ENCODE results near the gene NAV1.

DNA sequence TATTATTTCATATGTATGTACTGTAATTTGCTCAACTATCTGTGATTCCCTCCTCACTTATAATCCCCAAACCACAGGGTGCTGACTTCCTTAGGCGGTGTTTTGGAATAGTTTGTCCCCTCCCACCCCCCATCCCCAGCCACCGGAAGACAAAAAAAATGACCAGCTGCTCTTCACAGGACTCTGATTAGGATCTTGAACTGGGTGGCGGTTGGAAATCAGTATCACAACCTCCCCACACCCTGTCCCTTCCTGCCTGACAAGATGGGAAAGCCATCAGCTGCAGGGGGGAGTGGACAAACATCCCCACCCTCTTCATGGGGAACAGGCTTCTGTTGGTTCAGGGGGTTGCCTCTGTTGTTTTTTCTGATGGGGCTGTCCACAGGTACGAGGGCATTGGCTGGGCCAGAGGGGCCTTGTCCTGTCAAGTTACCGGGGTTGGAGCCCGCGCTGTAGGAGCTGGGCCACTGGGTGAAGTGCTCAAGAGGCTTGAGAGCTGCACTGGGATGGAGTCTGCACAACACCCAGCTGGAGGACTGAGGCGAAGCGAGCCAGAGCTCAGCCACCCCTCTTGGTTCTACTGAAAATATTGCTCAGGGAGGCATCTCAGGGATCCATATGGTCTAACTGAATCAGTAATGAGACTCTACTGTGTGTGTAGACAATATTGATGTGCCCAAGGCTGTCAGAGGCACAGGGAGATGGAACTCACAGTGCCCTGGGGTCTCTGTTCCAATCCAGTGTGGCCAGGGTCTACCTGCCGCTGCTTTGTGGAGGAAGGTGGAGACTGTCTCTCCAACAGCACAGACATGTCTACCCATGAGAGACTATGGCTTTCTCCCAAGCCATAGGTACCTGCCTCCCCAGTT, 28.2 kb downstream of the NAV1 start:
- TF ChIP-seq POLR2A (IDR thresholded peaks at IDR 0.05) (no peak), POLR2AphosphoS5 (IDR thresholded peaks at IDR 0.05) (no peak)
- TF ChIP-seq, protein P1, sequence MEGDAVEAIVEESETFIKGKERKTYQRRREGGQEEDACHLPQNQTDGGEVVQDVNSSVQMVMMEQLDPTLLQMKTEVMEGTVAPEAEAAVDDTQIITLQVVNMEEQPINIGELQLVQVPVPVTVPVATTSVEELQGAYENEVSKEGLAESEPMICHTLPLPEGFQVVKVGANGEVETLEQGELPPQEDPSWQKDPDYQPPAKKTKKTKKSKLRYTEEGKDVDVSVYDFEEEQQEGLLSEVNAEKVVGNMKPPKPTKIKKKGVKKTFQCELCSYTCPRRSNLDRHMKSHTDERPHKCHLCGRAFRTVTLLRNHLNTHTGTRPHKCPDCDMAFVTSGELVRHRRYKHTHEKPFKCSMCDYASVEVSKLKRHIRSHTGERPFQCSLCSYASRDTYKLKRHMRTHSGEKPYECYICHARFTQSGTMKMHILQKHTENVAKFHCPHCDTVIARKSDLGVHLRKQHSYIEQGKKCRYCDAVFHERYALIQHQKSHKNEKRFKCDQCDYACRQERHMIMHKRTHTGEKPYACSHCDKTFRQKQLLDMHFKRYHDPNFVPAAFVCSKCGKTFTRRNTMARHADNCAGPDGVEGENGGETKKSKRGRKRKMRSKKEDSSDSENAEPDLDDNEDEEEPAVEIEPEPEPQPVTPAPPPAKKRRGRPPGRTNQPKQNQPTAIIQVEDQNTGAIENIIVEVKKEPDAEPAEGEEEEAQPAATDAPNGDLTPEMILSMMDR (IDR thresholded peaks at IDR 0.05 in 8 of 11, conservative IDR thresholded peaks at IDR 0.05 in 3 of 11): no peak

Measured in spleen (tissue), 7 donors.